Testis (tissue), 2 donors: ENCODE measurements around the gene MARCHF3.

ENCODE experiments used
- CTCF ChIP-seq, 3 experiments: fragments of 450-650 bp in 2 of 3; fragments of 200-600 bp in 1 of 3; sonication (generic) in 1 of 3; IDR thresholded peaks; one replicate each; pipeline ENCODE4 v1.5.1; 2016 to 2019; ENCODE audit warnings: antibody characterized with exemption in 3 of 3, mild to moderate bottlenecking in 2 of 3, moderate library complexity in 1 of 3
- POLR2A ChIP-seq: fragments of 450-650 bp; IDR thresholded peaks from one replicate; pipeline ENCODE4 v1.6.1; 2017; ENCODE audit warnings: antibody characterized with exemption, mild to moderate bottlenecking, moderate library complexity

- no peak for TF ChIP-seq CTCF (IDR thresholded peaks at IDR 0.05)
- no peak for TF ChIP-seq POLR2A
Observed at GRCh38 chr5:127031147-127031862, 947 bp upstream of the MARCHF3 start.
